ENCODE results near the gene PRKD1. TPM values are rescaled to one million over a fixed set of nuclear protein-coding genes. Genes with fewer than 3 reads are reported as not detected.
"Not testable (repeated sequence)": the region's sequence is repeated elsewhere in the genome, so short reads cannot be mapped to it uniquely, and the experiment has no call there.

PRKD1 gene
- total RNA-seq, 2 donors from 2014 or later, result 0.82 to 3.6 TPM

- ATAC-seq, result no peak
- intact Hi-C loops (cut with DNase I, micrococcal nuclease), result no loop called here
These were observed 117.6 kb downstream of the PRKD1 start for GRCh38 chr14:29810064-29810463.

GRCh38 chr14:29806124-29806517 is 121.5 kb downstream of the PRKD1 start:
- intact Hi-C loops (cut with DNase I, micrococcal nuclease), result no loop called here
- ATAC-seq, result no peak

More at GRCh38 chr14:29810064-29810463, 117.6 kb downstream of the PRKD1 start:
- DNase-seq, result no peak

GRCh38 chr14:29805415-29806123 is 122.1 kb downstream of the PRKD1 start:
- ATAC-seq (no peak), DNase-seq (no peak)
- intact Hi-C loops (cut with DNase I, micrococcal nuclease), result no loop called here

More at GRCh38 chr14:29806124-29806517, 121.5 kb downstream of the PRKD1 start:
- DNase-seq, result no peak

- DNase-seq (no peak), ATAC-seq (no peak)
- intact Hi-C loops (cut with DNase I, micrococcal nuclease), result no loop called here
These were observed 123.0 kb downstream of the PRKD1 start for GRCh38 chr14:29804481-29805266.

GRCh38 chr14:29803045-29803444 is 124.6 kb downstream of the PRKD1 start:
- intact Hi-C loops (cut with DNase I, micrococcal nuclease), result no loop called here
- no peak for ATAC-seq
- no peak for DNase-seq

- intact Hi-C loops (cut with DNase I, micrococcal nuclease), result no loop called here
- no peak for ATAC-seq
- DNase-seq, result no peak
These were observed 125.4 kb downstream of the PRKD1 start for GRCh38 chr14:29802211-29802610.

GRCh38 chr14:29800961-29801360 is 126.7 kb downstream of the PRKD1 start:
- DNase-seq (no peak), ATAC-seq (no peak)
- intact Hi-C loops (cut with DNase I, micrococcal nuclease), result no loop called here

- DNase-seq, result no peak
- intact Hi-C loops (cut with DNase I, micrococcal nuclease), result no loop called here
- no peak for ATAC-seq
These were observed 128.1 kb downstream of the PRKD1 start for GRCh38 chr14:29799464-29800095.

GRCh38 chr14:29798811-29799210 is 128.8 kb downstream of the PRKD1 start:
- intact Hi-C loops (cut with DNase I, micrococcal nuclease), result no loop called here

GRCh38 chr14:29798108-29798663 is 129.5 kb downstream of the PRKD1 start:
- ATAC-seq (no peak), DNase-seq (no peak)
- intact Hi-C loops (cut with DNase I, micrococcal nuclease), result no loop called here

More at GRCh38 chr14:29798811-29799210, 128.8 kb downstream of the PRKD1 start:
- DNase-seq (no peak), ATAC-seq (no peak)

- intact Hi-C loops (cut with DNase I, micrococcal nuclease), result no loop called here
These were observed 130.8 kb downstream of the PRKD1 start for GRCh38 chr14:29796853-29797252.

GRCh38 chr14:29789475-29789874 is 138.2 kb downstream of the PRKD1 start:
- ATAC-seq (no peak), DNase-seq (no peak)
- intact Hi-C loops (cut with DNase I, micrococcal nuclease), result no loop called here

More at GRCh38 chr14:29796853-29797252, 130.8 kb downstream of the PRKD1 start:
- DNase-seq, result no peak
- no peak for ATAC-seq

- ATAC-seq (no peak), DNase-seq (no peak)
- intact Hi-C loops (cut with DNase I, micrococcal nuclease), result no loop called here
These were observed 139.6 kb downstream of the PRKD1 start for GRCh38 chr14:29788093-29788492.

GRCh38 chr14:29783556-29783955 is 144.1 kb downstream of the PRKD1 start:
- ATAC-seq, result no peak

GRCh38 chr14:29782041-29782440 is 145.6 kb downstream of the PRKD1 start:
- ATAC-seq (no peak), DNase-seq (no peak)
- intact Hi-C loops (cut with DNase I, micrococcal nuclease), result no loop called here

More at GRCh38 chr14:29783556-29783955, 144.1 kb downstream of the PRKD1 start:
- DNase-seq, result no peak
- intact Hi-C loops (cut with DNase I, micrococcal nuclease), result no loop called here

GRCh38 chr14:29777142-29777541 is 150.5 kb downstream of the PRKD1 start:
- intact Hi-C loops (cut with DNase I, micrococcal nuclease); DNase-seq; ATAC-seq: not testable (repeated sequence)

- intact Hi-C loops (cut with DNase I, micrococcal nuclease), result no loop called here
- no peak for DNase-seq
- no peak for ATAC-seq
These were observed 153.7 kb downstream of the PRKD1 start for GRCh38 chr14:29773990-29774389.

- intact Hi-C loops (cut with DNase I, micrococcal nuclease), result no loop called here
- ATAC-seq (no peak), DNase-seq (no peak)
These were observed 164.2 kb downstream of the PRKD1 start for GRCh38 chr14:29763342-29763858.

Data from left colon (tissue), 2 donors.